ENCODE results near the gene CKAP5.

Gene CKAP5

GRCh38 chr11:46701078-46701654 lies 144.9 kb downstream of the CKAP5 start:
- H3K36me3 ChIP-seq (ENCODE audit: insufficient read depth, low read length), result peaks cover 37% of the 10 kb centered on the region; the same call in 1 of the 2 replicates
- TF ChIP-seq EZH2 (IDR thresholded peaks at IDR 0.05) (no peak), POLR2AphosphoS5 (IDR thresholded peaks at IDR 0.05; ENCODE audit: borderline replicate concordance, low read depth, low read length) (peak; percentile 45; the same call in 1 of the 2 replicates), FOXP2 (optimal IDR thresholded peaks at IDR 0.05; ENCODE audit: control extremely low read depth, extremely low read length, insufficient read depth) (no peak)

GRCh38 chr11:46700241-46701077 lies 145.6 kb downstream of the CKAP5 start, which contains the start of the genes ARHGAP1 and ZNF408:
Gene ARHGAP1, minus strand, starts transcription at chr11:46700619. Its CDS starts 4,512 bp downstream, at chr11:46696107.
Gene ZNF408, plus strand, starts transcription at chr11:46701031. Its CDS starts 17 bp downstream, at chr11:46701048.
- DNase-seq (ENCODE audit: low read depth, low spot score), result peak; percentile 94
- Histone ChIP-seq H3K9me3 (ENCODE audit: low read depth, low read length) (no peaks in the 10 kb centered on the region), H3K36me3 (ENCODE audit: insufficient read depth, low read length) (peaks cover 32% of the 10 kb centered on the region; the same call in 1 of the 2 replicates), H3K4me3 (peak within 1 kb of the TSS; percentile 100), H3K9ac (ENCODE audit: insufficient read length) (peak within 1 kb of the TSS; percentile 99), H3K27ac (peak within 1 kb of the TSS; percentile 100)
- TF ChIP-seq FOXP2 (optimal IDR thresholded peaks at IDR 0.05; ENCODE audit: control extremely low read depth, extremely low read length, insufficient read depth) (no peak), POLR2AphosphoS5 (IDR thresholded peaks at IDR 0.05; ENCODE audit: borderline replicate concordance, low read depth, low read length) (peak; percentile 78)

More at GRCh38 chr11:46701078-46701654, 144.9 kb downstream of the CKAP5 start:
- peak overlapping the region; percentile 99 for H3K9ac ChIP-seq (ENCODE audit: insufficient read length)
- H3K4me3 ChIP-seq, result peak overlapping the region; percentile 100
- no peaks in the 10 kb centered on the region for H3K9me3 ChIP-seq (ENCODE audit: low read depth, low read length)
- no peak for DNase-seq (ENCODE audit: low read depth, low spot score)
- peak overlapping the region; percentile 100 for H3K27ac ChIP-seq

GRCh38 chr11:46698597-46698996 lies 147.5 kb downstream of the CKAP5 start:
- no peak overlapping the region for H3K4me3 ChIP-seq
- peaks cover 14% of the 10 kb centered on the region; the same call in 1 of the 2 replicates for H3K36me3 ChIP-seq (ENCODE audit: insufficient read depth, low read length)
- H3K9me3 ChIP-seq (ENCODE audit: low read depth, low read length), result no peaks in the 10 kb centered on the region
- H3K27ac ChIP-seq, result no peak overlapping the region
- peak overlapping the region; percentile 45 for H3K9ac ChIP-seq (ENCODE audit: insufficient read length)
- no peak for DNase-seq (ENCODE audit: low read depth, low spot score)
- no peak for TF ChIP-seq POLR2AphosphoS5 (IDR thresholded peaks at IDR 0.05; ENCODE audit: borderline replicate concordance, low read depth, low read length)

GRCh38 chr11:46697723-46698122 lies 148.4 kb downstream of the CKAP5 start:
- Histone ChIP-seq H3K4me3 (no peak overlapping the region), H3K9me3 (ENCODE audit: low read depth, low read length) (no peaks in the 10 kb centered on the region), H3K36me3 (ENCODE audit: insufficient read depth, low read length) (peaks cover 5% of the 10 kb centered on the region; the same call in 1 of the 2 replicates), H3K9ac (ENCODE audit: insufficient read length) (no peak overlapping the region), H3K27ac (no peak overlapping the region)
- TF ChIP-seq EZH2 (IDR thresholded peaks at IDR 0.05) (no peak), FOXP2 (optimal IDR thresholded peaks at IDR 0.05; ENCODE audit: control extremely low read depth, extremely low read length, insufficient read depth) (no peak), POLR2AphosphoS5 (IDR thresholded peaks at IDR 0.05; ENCODE audit: borderline replicate concordance, low read depth, low read length) (no peak)
- no peak for DNase-seq (ENCODE audit: low read depth, low spot score)

- Histone ChIP-seq H3K36me3 (ENCODE audit: insufficient read depth, low read length) (peaks cover under 1% of the 10 kb centered on the region; the same call in 1 of the 2 replicates), H3K9me3 (ENCODE audit: low read depth, low read length) (no peaks in the 10 kb centered on the region), H3K9ac (ENCODE audit: insufficient read length) (no peak overlapping the region), H3K27ac (no peak overlapping the region), H3K4me3 (no peak overlapping the region)
- DNase-seq (ENCODE audit: low read depth, low spot score), result no peak
- TF ChIP-seq EZH2 (IDR thresholded peaks at IDR 0.05) (no peak), POLR2AphosphoS5 (IDR thresholded peaks at IDR 0.05; ENCODE audit: borderline replicate concordance, low read depth, low read length) (no peak), FOXP2 (optimal IDR thresholded peaks at IDR 0.05; ENCODE audit: control extremely low read depth, extremely low read length, insufficient read depth) (no peak)
Measured at GRCh38 chr11:46697303-46697702, 148.8 kb downstream of the CKAP5 start.

- Histone ChIP-seq H3K9me3 (ENCODE audit: low read depth, low read length) (no peaks in the 10 kb centered on the region), H3K27ac (no peak overlapping the region), H3K36me3 (ENCODE audit: insufficient read depth, low read length) (no peaks in the 10 kb centered on the region; the same call in 1 of the 2 replicates), H3K4me3 (no peak overlapping the region), H3K9ac (ENCODE audit: insufficient read length) (no peak overlapping the region)
- DNase-seq (ENCODE audit: low read depth, low spot score), result no peak
- TF ChIP-seq FOXP2 (optimal IDR thresholded peaks at IDR 0.05; ENCODE audit: control extremely low read depth, extremely low read length, insufficient read depth), result no peak
- no peak for TF ChIP-seq POLR2AphosphoS5 (IDR thresholded peaks at IDR 0.05; ENCODE audit: borderline replicate concordance, low read depth, low read length)
- TF ChIP-seq EZH2 (IDR thresholded peaks at IDR 0.05), result no peak
Measured at GRCh38 chr11:46696212-46696558, 149.9 kb downstream of the CKAP5 start.

GRCh38 chr11:46695345-46696211 lies 150.5 kb downstream of the CKAP5 start:
- H3K9me3 ChIP-seq (ENCODE audit: low read depth, low read length), result no peaks in the 10 kb centered on the region
- H3K4me3 ChIP-seq, result no peak overlapping the region
- no peaks in the 10 kb centered on the region; the same call in 1 of the 2 replicates for H3K36me3 ChIP-seq (ENCODE audit: insufficient read depth, low read length)
- DNase-seq (ENCODE audit: low read depth, low spot score), result no peak
- H3K9ac ChIP-seq (ENCODE audit: insufficient read length), result no peak overlapping the region
- no peak for TF ChIP-seq POLR2AphosphoS5 (IDR thresholded peaks at IDR 0.05; ENCODE audit: borderline replicate concordance, low read depth, low read length)
- TF ChIP-seq EZH2 (IDR thresholded peaks at IDR 0.05), result no peak
- TF ChIP-seq FOXP2 (optimal IDR thresholded peaks at IDR 0.05; ENCODE audit: control extremely low read depth, extremely low read length, insufficient read depth), result no peak
- H3K27ac ChIP-seq, result no peak overlapping the region

Data from SK-N-MC (cell line).